Osteoblast (primary cell): ENCODE results near the gene ADGRL3. TPM values are rescaled to one million over a fixed set of nuclear protein-coding genes. Genes with fewer than 3 reads are reported as not detected.

Experiments used
- DNase-seq: peaks from one replicate; pipeline ENCODE4 v3.0.0; 2011; ENCODE audit warnings: low spot score, mixed read lengths; ENCODE audit not compliant: insufficient read length; ENCODE audit errors: missing footprints
- H2AFZ ChIP-seq: 2 replicates; pipeline ENCODE4 v1.6.0; 2011; ENCODE audit warnings: mild to moderate bottlenecking, low read length
- H3K27ac ChIP-seq: 2 replicates; pipeline ENCODE4 v1.5.1; 2011; ENCODE audit warnings: mild to moderate bottlenecking, low read depth, low read length, moderate library complexity
- H3K27me3 ChIP-seq: 2 replicates; pipeline ENCODE4 v1.6.0; 2012; ENCODE audit warnings: mild to moderate bottlenecking, control low read depth, inconsistent platforms, low read length, moderate library complexity; ENCODE audit not compliant: insufficient read depth
- H3K36me3 ChIP-seq: 2 replicates; pipeline ENCODE4 v1.5.1; 2011; ENCODE audit warnings: mild to moderate bottlenecking, low read length, control low read depth, moderate library complexity; ENCODE audit not compliant: insufficient read depth
- H3K4me1 ChIP-seq: 2 replicates; pipeline ENCODE4 v1.5.1; 2011; ENCODE audit warnings: mild to moderate bottlenecking, low read length, control low read depth, moderate library complexity; ENCODE audit not compliant: insufficient read depth
- H3K4me2 ChIP-seq: 2 replicates; pipeline ENCODE4 v1.6.0; 2011; ENCODE audit warnings: mild to moderate bottlenecking, low read length; ENCODE audit not compliant: insufficient read depth
- H3K4me3 ChIP-seq: fragments of 200-600 bp; sonication (generic); 3 replicates; pipeline ENCODE4 v1.5.1; 2012; ENCODE audit warnings: mild to moderate bottlenecking, low read length, inconsistent platforms; ENCODE audit not compliant: insufficient read depth
- H3K79me2 ChIP-seq: 2 replicates; pipeline ENCODE4 v1.6.0; 2012; ENCODE audit warnings: mild to moderate bottlenecking, low read length, control low read depth, inconsistent platforms; ENCODE audit not compliant: insufficient read depth
- H3K9me3 ChIP-seq: 2 replicates; pipeline ENCODE4 v1.5.1; 2011; ENCODE audit warnings: low read depth, low read length, control low read depth
- H4K20me1 ChIP-seq: 2 replicates; pipeline ENCODE4 v1.6.0; 2012; ENCODE audit warnings: mild to moderate bottlenecking, low read length, control low read depth; ENCODE audit not compliant: insufficient read depth
- CTCF ChIP-seq: IDR thresholded peaks from 2 replicates; pipeline ENCODE4 v1.5.1; 2011; ENCODE audit warnings: mild to moderate bottlenecking, low read depth, low read length, moderate library complexity; ENCODE audit errors: extremely low read depth
- total RNA-seq: library from RNA; depleted of rRNA; stranded (reverse); fragments of >200 nt; gene quantifications from 2 replicates; pipeline ENCODE4 v1.2.3, GENCODE V29; 2012

The ADGRL3 gene
- total RNA-seq, 1 donor = not detected

- Histone ChIP-seq H3K27ac (no peak overlapping the region), H3K79me2 (no peaks in the 10 kb centered on the region), H3K4me2 (no peak overlapping the region), H2AFZ (no peak overlapping the region), H3K36me3 (no peaks in the 10 kb centered on the region), H3K9me3 (peaks cover 1% of the 10 kb centered on the region), H4K20me1 (no peaks in the 10 kb centered on the region), H3K27me3 (no peaks in the 10 kb centered on the region), H3K4me1 (no peaks in the 10 kb centered on the region), H3K4me3 (no peak overlapping the region)
- no peak for DNase-seq
- no peak for TF ChIP-seq CTCF
Measured at GRCh38 chr4:61182915-61183314, 17.2 kb upstream of the ADGRL3 start.

DNA sequence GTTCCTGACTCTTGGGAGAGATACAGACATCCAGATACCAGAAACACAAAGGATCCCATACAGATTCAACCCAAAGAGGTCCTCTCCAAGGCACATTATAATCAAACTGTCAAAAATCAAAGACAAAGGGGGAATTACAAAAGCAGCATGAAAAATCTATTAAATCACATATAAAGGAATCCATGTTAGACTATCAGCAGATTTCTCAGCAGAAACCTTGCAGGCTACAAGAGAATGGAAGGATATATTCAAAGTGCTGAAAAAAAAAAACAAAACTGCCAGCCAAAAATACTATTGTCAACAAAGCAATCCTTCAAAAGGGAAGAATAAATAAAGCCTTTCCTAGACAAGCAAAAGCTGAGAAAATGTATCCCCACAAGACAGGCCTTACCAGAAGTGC is 14.8 kb upstream of the ADGRL3 start:
- TF ChIP-seq CTCF = no peak
- no peak overlapping the region for H2AFZ ChIP-seq
- peaks cover 1% of the 10 kb centered on the region for H3K9me3 ChIP-seq
- no peaks in the 10 kb centered on the region for H3K4me1 ChIP-seq
- H3K36me3 ChIP-seq = no peaks in the 10 kb centered on the region
- no peak overlapping the region for H3K4me3 ChIP-seq
- H3K79me2 ChIP-seq = no peaks in the 10 kb centered on the region
- H3K27me3 ChIP-seq = no peaks in the 10 kb centered on the region
- H3K27ac ChIP-seq = no peak overlapping the region
- no peaks in the 10 kb centered on the region for H4K20me1 ChIP-seq
- DNase-seq = no peak
- no peak overlapping the region for H3K4me2 ChIP-seq

DNA sequence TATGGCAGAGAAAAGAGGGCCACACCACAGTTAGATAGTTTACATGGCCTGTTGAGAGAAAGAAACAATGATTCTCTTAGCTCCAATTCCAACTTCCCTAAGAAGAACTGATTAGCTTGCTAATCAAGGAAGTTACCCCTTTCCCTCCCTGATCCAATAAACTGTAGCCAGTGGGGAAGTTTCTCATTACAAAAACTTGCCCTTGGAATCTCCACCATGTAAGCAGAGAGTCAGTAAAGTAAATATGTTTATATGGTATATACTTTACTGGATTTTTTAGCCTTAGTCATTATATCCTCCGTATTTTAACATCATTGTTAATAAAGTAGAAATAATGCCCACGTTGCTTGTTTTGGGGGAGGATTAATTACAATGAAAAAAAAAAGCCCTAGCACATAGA is 7.7 kb upstream of the ADGRL3 start:
- TF ChIP-seq CTCF = no peak
- H3K4me3 ChIP-seq = no peak overlapping the region
- H3K9me3 ChIP-seq = no peaks in the 10 kb centered on the region
- H3K27ac ChIP-seq = no peak overlapping the region
- H3K27me3 ChIP-seq = no peaks in the 10 kb centered on the region
- no peaks in the 10 kb centered on the region for H3K4me1 ChIP-seq
- H3K4me2 ChIP-seq = no peak overlapping the region
- no peaks in the 10 kb centered on the region for H4K20me1 ChIP-seq
- no peak overlapping the region for H2AFZ ChIP-seq
- no peaks in the 10 kb centered on the region for H3K36me3 ChIP-seq
- H3K79me2 ChIP-seq = no peaks in the 10 kb centered on the region
- DNase-seq = no peak

DNA sequence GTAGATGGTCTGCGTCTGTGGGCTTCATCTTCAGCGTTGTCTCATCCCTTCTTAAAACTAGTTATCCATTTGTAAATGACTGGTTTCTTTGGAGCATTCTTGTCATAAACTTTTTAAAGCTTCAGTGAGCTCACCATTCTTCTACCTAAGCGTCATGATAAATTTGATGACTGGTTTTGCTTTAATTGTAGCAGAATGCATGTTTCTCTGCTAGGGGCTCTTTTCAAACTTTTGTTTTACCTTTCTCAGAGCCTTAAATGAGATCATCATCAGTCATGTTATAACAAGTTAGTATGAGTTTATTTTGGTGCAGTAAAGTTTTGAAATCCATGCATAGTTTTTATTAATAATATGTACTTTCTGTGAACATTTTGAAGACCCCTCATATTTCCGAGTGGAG is 6.3 kb upstream of the ADGRL3 start:
- Histone ChIP-seq H3K4me2 (no peak overlapping the region), H4K20me1 (no peaks in the 10 kb centered on the region), H3K79me2 (no peaks in the 10 kb centered on the region), H3K36me3 (no peaks in the 10 kb centered on the region), H3K9me3 (no peaks in the 10 kb centered on the region), H3K27me3 (no peaks in the 10 kb centered on the region), H2AFZ (no peak overlapping the region), H3K27ac (no peak overlapping the region), H3K4me3 (no peak overlapping the region), H3K4me1 (no peaks in the 10 kb centered on the region)
- no peak for TF ChIP-seq CTCF
- DNase-seq = no peak
